OCI-LY1 (cell line): Measurements from ENCODE around the gene LRIG1.

ENCODE experiments used
- H2AFZ ChIP-seq: fragments of 200-600 bp; sonication (generic), shearing (Covaris generic); 2 replicates; pipeline ENCODE4 v1.6.0; 2014; ENCODE audit warnings: antibody characterized with exemption, mild to moderate bottlenecking, low read length
- H3F3A ChIP-seq: fragments of 200-600 bp; sonication (generic), shearing (Covaris generic); 2 replicates; pipeline ENCODE4 v1.6.0; 2014; ENCODE audit warnings: mild to moderate bottlenecking, antibody characterized with exemption, low read length, moderate library complexity; ENCODE audit not compliant: insufficient read depth
- H3K27ac ChIP-seq: fragments of 200-600 bp; sonication (generic); 2 replicates; pipeline ENCODE4 v1.5.1; 2014; ENCODE audit warnings: low read length, mixed run types, mild to moderate bottlenecking, low read depth; ENCODE audit not compliant: poor library complexity, severe bottlenecking
- H3K27me3 ChIP-seq: fragments of 200-600 bp; sonication (generic); 2 replicates; pipeline ENCODE4 v1.6.0; 2014; ENCODE audit warnings: antibody characterized with exemption, mild to moderate bottlenecking, low read length, moderate library complexity; ENCODE audit not compliant: insufficient read depth
- H3K36me3 ChIP-seq: fragments of 200-600 bp; sonication (generic); 2 replicates; pipeline ENCODE4 v1.6.1; 2014; ENCODE audit warnings: mild to moderate bottlenecking, antibody characterized with exemption, low read length, moderate library complexity, mixed read lengths; ENCODE audit not compliant: insufficient read depth
- H3K4me1 ChIP-seq: fragments of 200-600 bp; sonication (generic); 2 replicates; pipeline ENCODE4 v1.5.1; 2014; ENCODE audit warnings: mild to moderate bottlenecking, low read length, moderate library complexity; ENCODE audit not compliant: insufficient read depth, severe bottlenecking
- H3K4me2 ChIP-seq: fragments of 200-600 bp; sonication (generic), shearing (Covaris generic); 2 replicates; pipeline ENCODE4 v1.6.1; 2014; ENCODE audit warnings: low read length
- H3K4me3 ChIP-seq: fragments of 200-600 bp; sonication (generic); 2 replicates; pipeline ENCODE4 v1.5.1; 2014; ENCODE audit warnings: low read length, low read depth, mild to moderate bottlenecking, mixed read lengths; ENCODE audit not compliant: poor library complexity, severe bottlenecking
- H3K79me2 ChIP-seq: fragments of 200-600 bp; shearing (Covaris generic); 2 replicates; pipeline ENCODE4 v1.6.1; 2016; ENCODE audit warnings: mixed run types, low read length, mixed read lengths; ENCODE audit not compliant: insufficient read depth
- H3K9ac ChIP-seq: fragments of 200-600 bp; sonication (generic), shearing (Covaris generic); 2 replicates; pipeline ENCODE4 v1.6.1; 2014; ENCODE audit warnings: mild to moderate bottlenecking, low read length, mixed read lengths
- H3K9me2 ChIP-seq: fragments of 200-600 bp; sonication (generic), shearing (Covaris generic); 2 replicates; pipeline ENCODE4 v1.6.1; 2014; ENCODE audit warnings: low read depth, mild to moderate bottlenecking, low read length, mixed read lengths
- H3K9me3 ChIP-seq: fragments of 200-600 bp; shearing (Covaris generic); 2 replicates; pipeline ENCODE4 v1.6.1; 2014; ENCODE audit warnings: low read length, mixed read lengths
- H4K20me1 ChIP-seq: fragments of 200-600 bp; sonication (generic), shearing (Covaris generic); 2 replicates; pipeline ENCODE4 v1.6.0; 2016; ENCODE audit warnings: mild to moderate bottlenecking, low read length; ENCODE audit not compliant: insufficient read depth
- EZH2 ChIP-seq: fragments of 200-600 bp; sonication (generic), shearing (Covaris generic); IDR thresholded peaks from 2 replicates; pipeline ENCODE4 v1.8.0; 2017; ENCODE audit warnings: borderline replicate concordance, mixed run types, mild to moderate bottlenecking, antibody characterized with exemption, low read length, moderate library complexity, mixed read lengths
- TF ChIP-seq, protein P1 (sequence below): fragments of 200-600 bp; sonication (generic), shearing (Covaris generic); IDR thresholded peaks from 2 replicates; pipeline ENCODE4 v1.5.1; 2017; ENCODE audit warnings: mild to moderate bottlenecking, antibody characterized with exemption, low read length, moderate library complexity, mixed read lengths

The LRIG1 gene

GRCh38 chr3:66344848-66345578 is 155.8 kb downstream of the LRIG1 start:
- no peak overlapping the region for H3K4me3 ChIP-seq
- no peaks in the 10 kb centered on the region for H3K36me3 ChIP-seq

GRCh38 chr3:66344391-66344811 is 156.4 kb downstream of the LRIG1 start:
- H3K79me2 ChIP-seq, result no peaks in the 10 kb centered on the region
- no peak overlapping the region for H3K4me2 ChIP-seq
- H3K4me1 ChIP-seq, result no peaks in the 10 kb centered on the region
- H3K9me2 ChIP-seq, result no peaks in the 10 kb centered on the region
- no peaks in the 10 kb centered on the region for H3F3A ChIP-seq
- H2AFZ ChIP-seq, result no peak overlapping the region
- no peak overlapping the region for H3K9ac ChIP-seq
- TF ChIP-seq, protein P1, sequence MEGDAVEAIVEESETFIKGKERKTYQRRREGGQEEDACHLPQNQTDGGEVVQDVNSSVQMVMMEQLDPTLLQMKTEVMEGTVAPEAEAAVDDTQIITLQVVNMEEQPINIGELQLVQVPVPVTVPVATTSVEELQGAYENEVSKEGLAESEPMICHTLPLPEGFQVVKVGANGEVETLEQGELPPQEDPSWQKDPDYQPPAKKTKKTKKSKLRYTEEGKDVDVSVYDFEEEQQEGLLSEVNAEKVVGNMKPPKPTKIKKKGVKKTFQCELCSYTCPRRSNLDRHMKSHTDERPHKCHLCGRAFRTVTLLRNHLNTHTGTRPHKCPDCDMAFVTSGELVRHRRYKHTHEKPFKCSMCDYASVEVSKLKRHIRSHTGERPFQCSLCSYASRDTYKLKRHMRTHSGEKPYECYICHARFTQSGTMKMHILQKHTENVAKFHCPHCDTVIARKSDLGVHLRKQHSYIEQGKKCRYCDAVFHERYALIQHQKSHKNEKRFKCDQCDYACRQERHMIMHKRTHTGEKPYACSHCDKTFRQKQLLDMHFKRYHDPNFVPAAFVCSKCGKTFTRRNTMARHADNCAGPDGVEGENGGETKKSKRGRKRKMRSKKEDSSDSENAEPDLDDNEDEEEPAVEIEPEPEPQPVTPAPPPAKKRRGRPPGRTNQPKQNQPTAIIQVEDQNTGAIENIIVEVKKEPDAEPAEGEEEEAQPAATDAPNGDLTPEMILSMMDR, result no peak
- TF ChIP-seq EZH2, result no peak
- no peak overlapping the region for H3K27ac ChIP-seq
- H3K9me3 ChIP-seq, result no peaks in the 10 kb centered on the region
- no peaks in the 10 kb centered on the region for H4K20me1 ChIP-seq
- H3K36me3 ChIP-seq, result no peaks in the 10 kb centered on the region
- H3K27me3 ChIP-seq, result no peaks in the 10 kb centered on the region
- H3K4me3 ChIP-seq, result no peak overlapping the region

More at GRCh38 chr3:66344848-66345578, 155.8 kb downstream of the LRIG1 start:
- no peaks in the 10 kb centered on the region for H3K79me2 ChIP-seq
- H3F3A ChIP-seq, result no peaks in the 10 kb centered on the region
- H3K4me1 ChIP-seq, result no peaks in the 10 kb centered on the region
- H3K9ac ChIP-seq, result no peak overlapping the region
- H3K9me2 ChIP-seq, result no peaks in the 10 kb centered on the region
- TF ChIP-seq, protein P1, result no peak
- TF ChIP-seq EZH2, result no peak
- no peaks in the 10 kb centered on the region for H3K9me3 ChIP-seq
- no peaks in the 10 kb centered on the region for H3K27me3 ChIP-seq
- no peak overlapping the region for H2AFZ ChIP-seq
- no peak overlapping the region for H3K4me2 ChIP-seq
- H3K27ac ChIP-seq, result no peak overlapping the region
- H4K20me1 ChIP-seq, result no peaks in the 10 kb centered on the region

DNA sequence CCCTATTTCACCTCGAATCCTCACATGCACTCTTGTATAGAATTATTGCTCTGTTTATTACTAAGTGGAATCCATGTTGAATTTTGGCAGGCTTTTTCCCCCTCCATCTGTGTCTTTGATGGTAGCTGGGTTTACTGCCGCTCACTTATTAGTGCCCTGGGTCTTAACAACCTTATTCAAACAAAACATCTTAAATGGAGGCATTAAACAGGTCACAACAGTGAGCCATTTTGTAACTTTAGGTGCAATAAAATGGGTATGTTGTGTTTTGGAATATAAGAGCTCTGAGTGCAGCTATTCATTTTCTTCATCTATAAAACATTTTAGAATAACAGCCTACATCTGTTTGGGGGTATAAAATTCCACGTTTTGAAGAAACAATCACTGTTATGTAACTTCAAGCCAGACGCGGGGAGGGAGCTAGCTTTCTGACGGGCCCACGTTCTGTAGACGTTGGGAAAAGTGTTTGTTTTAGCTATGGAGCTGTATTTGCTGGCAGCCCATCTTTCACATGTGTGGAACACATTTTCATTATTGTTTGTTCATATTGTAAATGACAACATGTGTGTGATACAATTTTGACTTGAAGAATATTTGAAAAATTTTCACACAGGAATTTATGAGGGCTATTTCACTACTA is 158.0 kb downstream of the LRIG1 start:
- no peaks in the 10 kb centered on the region for H3K79me2 ChIP-seq
- no peaks in the 10 kb centered on the region for H3F3A ChIP-seq
- no peak overlapping the region for H3K9ac ChIP-seq

More for the DNA sequence above, 158.0 kb downstream of the LRIG1 start:
- TF ChIP-seq, protein P1, result no peak
- no peak for TF ChIP-seq EZH2
- Histone ChIP-seq H3K9me2 (no peaks in the 10 kb centered on the region), H3K4me3 (no peak overlapping the region), H3K27me3 (no peaks in the 10 kb centered on the region), H3K36me3 (no peaks in the 10 kb centered on the region), H3K27ac (no peak overlapping the region), H4K20me1 (no peaks in the 10 kb centered on the region), H3K4me2 (no peak overlapping the region), H3K4me1 (no peaks in the 10 kb centered on the region), H3K9me3 (no peaks in the 10 kb centered on the region), H2AFZ (no peak overlapping the region)
